BLaER1 (cell line): ENCODE results near the gene PRR20D.
"Not testable (repeated sequence)": the region's sequence is repeated elsewhere in the genome, so short reads cannot be mapped to it uniquely, and the experiment has no call there.

ENCODE experiments used
- H3K27ac ChIP-seq: shearing (Covaris generic); formaldehyde crosslinking; 2 replicates; pipeline ENCODE4 v1.8.1; 2022
- H3K27me3 ChIP-seq: shearing (Covaris generic); formaldehyde crosslinking; 2 replicates; pipeline ENCODE4 v1.8.1; 2022
- H3K36me3 ChIP-seq: shearing (Covaris generic); formaldehyde crosslinking; 2 replicates; pipeline ENCODE4 v1.8.1; 2022
- H3K4me1 ChIP-seq: shearing (Covaris generic); formaldehyde crosslinking; 2 replicates; pipeline ENCODE4 v1.8.1; 2022
- H3K4me2 ChIP-seq: shearing (Covaris generic); formaldehyde crosslinking; 2 replicates; pipeline ENCODE4 v1.8.1; 2022
- H3K4me3 ChIP-seq: shearing (Covaris generic); formaldehyde crosslinking; 2 replicates; pipeline ENCODE4 v1.8.1; 2022
- H3K9ac ChIP-seq: shearing (Covaris generic); formaldehyde crosslinking; 2 replicates; pipeline ENCODE4 v1.8.1; 2022
- H3K9me3 ChIP-seq: shearing (Covaris generic); formaldehyde crosslinking; 2 replicates; pipeline ENCODE4 v1.8.1; 2022
- H4K20me1 ChIP-seq: shearing (Covaris generic); formaldehyde crosslinking; 2 replicates; pipeline ENCODE4 v1.8.1; 2022
- Cebpa-rat ChIP-seq: shearing (Covaris generic); IDR thresholded peaks from 2 replicates; pipeline ENCODE4 v1.8.1; 2022

The PRR20D gene

GRCh38 chr13:57160332-57160731, at the start of gene PRR20D:
TSS of gene PRR20D (plus strand) at chr13:57160632. CDS start at chr13:57161019, 387 bp downstream.
- not testable (repeated sequence) for H3K4me2 ChIP-seq, H3K4me1 ChIP-seq, H3K36me3 ChIP-seq, H4K20me1 ChIP-seq, H3K9me3 ChIP-seq, H3K9ac ChIP-seq, H3K4me3 ChIP-seq, H3K27ac ChIP-seq, H3K27me3 ChIP-seq

GRCh38 chr13:57114945-57115344, 45.5 kb upstream of the PRR20D start:
- no peak overlapping the region for H3K4me2 ChIP-seq
- H3K4me3 ChIP-seq = no peak overlapping the region
- no peak for TF ChIP-seq Cebpa-rat
- no peaks in the 10 kb centered on the region for H3K9me3 ChIP-seq
- H3K36me3 ChIP-seq = no peaks in the 10 kb centered on the region
- H3K4me1 ChIP-seq = no peaks in the 10 kb centered on the region
- no peak overlapping the region for H3K27ac ChIP-seq
- H4K20me1 ChIP-seq = no peaks in the 10 kb centered on the region
- H3K27me3 ChIP-seq = no peaks in the 10 kb centered on the region
- H3K9ac ChIP-seq = no peak overlapping the region

GRCh38 chr13:57123681-57124080, 36.8 kb upstream of the PRR20D start:
- Histone ChIP-seq H4K20me1 (no peaks in the 10 kb centered on the region), H3K4me2 (no peak overlapping the region), H3K9me3 (no peaks in the 10 kb centered on the region), H3K4me1 (no peaks in the 10 kb centered on the region), H3K9ac (no peak overlapping the region), H3K27ac (no peak overlapping the region), H3K36me3 (no peaks in the 10 kb centered on the region), H3K27me3 (no peaks in the 10 kb centered on the region), H3K4me3 (no peak overlapping the region)
- TF ChIP-seq Cebpa-rat = no peak

GRCh38 chr13:57128909-57129308, 31.5 kb upstream of the PRR20D start:
- Histone ChIP-seq H3K4me3 (no peak overlapping the region), H4K20me1 (no peaks in the 10 kb centered on the region), H3K27me3 (no peaks in the 10 kb centered on the region), H3K9me3 (no peaks in the 10 kb centered on the region), H3K27ac (no peak overlapping the region), H3K4me2 (no peak overlapping the region), H3K4me1 (no peaks in the 10 kb centered on the region), H3K9ac (no peak overlapping the region), H3K36me3 (no peaks in the 10 kb centered on the region)
- no peak for TF ChIP-seq Cebpa-rat

GRCh38 chr13:57136093-57136492, 24.3 kb upstream of the PRR20D start:
- TF ChIP-seq Cebpa-rat = no peak
- no peaks in the 10 kb centered on the region for H3K4me1 ChIP-seq
- no peaks in the 10 kb centered on the region for H3K27me3 ChIP-seq
- no peaks in the 10 kb centered on the region for H4K20me1 ChIP-seq
- no peak overlapping the region for H3K4me3 ChIP-seq
- no peak overlapping the region for H3K4me2 ChIP-seq
- H3K9ac ChIP-seq = no peak overlapping the region
- H3K36me3 ChIP-seq = no peaks in the 10 kb centered on the region
- no peaks in the 10 kb centered on the region for H3K9me3 ChIP-seq
- no peak overlapping the region for H3K27ac ChIP-seq

GRCh38 chr13:57137585-57137984, 22.8 kb upstream of the PRR20D start:
- no peak overlapping the region for H3K4me2 ChIP-seq
- no peaks in the 10 kb centered on the region for H3K9me3 ChIP-seq
- no peaks in the 10 kb centered on the region for H4K20me1 ChIP-seq
- TF ChIP-seq Cebpa-rat = no peak
- H3K27ac ChIP-seq = no peak overlapping the region
- no peaks in the 10 kb centered on the region for H3K27me3 ChIP-seq
- H3K36me3 ChIP-seq = no peaks in the 10 kb centered on the region
- H3K4me3 ChIP-seq = no peak overlapping the region
- no peaks in the 10 kb centered on the region for H3K4me1 ChIP-seq
- H3K9ac ChIP-seq = no peak overlapping the region

- H3K36me3 ChIP-seq = no peaks in the 10 kb centered on the region
- H4K20me1 ChIP-seq = no peaks in the 10 kb centered on the region
- no peaks in the 10 kb centered on the region for H3K4me1 ChIP-seq
- TF ChIP-seq Cebpa-rat = no peak
- H3K9me3 ChIP-seq = no peaks in the 10 kb centered on the region
- no peak overlapping the region for H3K4me2 ChIP-seq
- no peaks in the 10 kb centered on the region for H3K27me3 ChIP-seq
- H3K9ac ChIP-seq = no peak overlapping the region
- H3K4me3 ChIP-seq = no peak overlapping the region
- no peak overlapping the region for H3K27ac ChIP-seq
These were observed 21.4 kb upstream of the PRR20D start for GRCh38 chr13:57138988-57139387.

- not testable (repeated sequence) for H3K9ac ChIP-seq, H3K9me3 ChIP-seq, H3K4me1 ChIP-seq, H3K27me3 ChIP-seq, H3K27ac ChIP-seq, H3K36me3 ChIP-seq, H3K4me2 ChIP-seq, H3K4me3 ChIP-seq, H4K20me1 ChIP-seq
These were observed 20.7 kb upstream of the PRR20D start for GRCh38 chr13:57139781-57140180.

GRCh38 chr13:57140235-57140968, 20.0 kb upstream of the PRR20D start, which contains the start of gene PRR20A:
TSS of gene PRR20A (plus strand) at chr13:57140918. CDS start at chr13:57141305, 387 bp downstream.
- not testable (repeated sequence) for H3K4me1 ChIP-seq, H3K9ac ChIP-seq, H3K9me3 ChIP-seq, H3K4me3 ChIP-seq, H3K27ac ChIP-seq, H3K4me2 ChIP-seq, H3K27me3 ChIP-seq, H3K36me3 ChIP-seq, H4K20me1 ChIP-seq

- not testable (repeated sequence) for H3K9ac ChIP-seq, H4K20me1 ChIP-seq, H3K4me2 ChIP-seq, H3K4me3 ChIP-seq, H3K27ac ChIP-seq, H3K36me3 ChIP-seq, H3K4me1 ChIP-seq, H3K9me3 ChIP-seq, H3K27me3 ChIP-seq
These were observed 13.2 kb upstream of the PRR20D start, which contains the start of gene PRR20B for GRCh38 chr13:57147188-57147587. TSS of gene PRR20B (plus strand) at chr13:57147488. CDS start at chr13:57147875, 387 bp downstream.

GRCh38 chr13:57148106-57148505, 12.3 kb upstream of the PRR20D start:
- not testable (repeated sequence) for H3K27ac ChIP-seq, H3K4me1 ChIP-seq, H3K4me2 ChIP-seq, H3K9me3 ChIP-seq, H3K36me3 ChIP-seq, H3K9ac ChIP-seq, H4K20me1 ChIP-seq, H3K4me3 ChIP-seq, H3K27me3 ChIP-seq

- H3K27ac ChIP-seq = not testable (repeated sequence)
These were observed 6.7 kb upstream of the PRR20D start, which contains the start of gene PRR20C for GRCh38 chr13:57153761-57154160. TSS of gene PRR20C (plus strand) at chr13:57154061. CDS start at chr13:57154448, 387 bp downstream.

GRCh38 chr13:57166897-57167296, 6.5 kb downstream of the PRR20D start, which contains the start of gene PRR20E:
TSS of gene PRR20E (plus strand) at chr13:57167197. CDS start at chr13:57167584, 387 bp downstream.
- not testable (repeated sequence) for H3K27me3 ChIP-seq, H3K4me3 ChIP-seq, H3K9ac ChIP-seq, H3K4me2 ChIP-seq, H3K9me3 ChIP-seq, H3K27ac ChIP-seq, H4K20me1 ChIP-seq, H3K36me3 ChIP-seq, H3K4me1 ChIP-seq

More at GRCh38 chr13:57153761-57154160, 6.7 kb upstream of the PRR20D start, which contains the start of gene PRR20C:
- not testable (repeated sequence) for H4K20me1 ChIP-seq, H3K27me3 ChIP-seq, H3K4me1 ChIP-seq, H3K9me3 ChIP-seq, H3K36me3 ChIP-seq, H3K9ac ChIP-seq, H3K4me2 ChIP-seq, H3K4me3 ChIP-seq
